ENCODE measurements around the gene PTPRT. TPM values are rescaled to one million over a fixed set of nuclear protein-coding genes. Genes with fewer than 3 reads are reported as not detected.

Gene PTPRT
- total and polyA plus RNA-seq, 4 donors: 0.14 to 2.8 (median 0.40) TPM

GRCh38 chr20:42972591-42972990, 217.1 kb downstream of the PTPRT start (continued):
- TF ChIP-seq HNF4A (conservative IDR thresholded peaks at IDR 0.05): no peak

- no peak overlapping the region for H3K27ac ChIP-seq (ENCODE audit: low read depth in 1 of 2, low read length in 2 of 2)
- no peaks in the 10 kb centered on the region for H3K4me1 ChIP-seq (ENCODE audit: control insufficient read depth in 4 of 4, insufficient read depth in 4 of 4, low read length in 3 of 4)
- H3K9me3 ChIP-seq (ENCODE audit: control insufficient read depth in 4 of 4, low read length in 3 of 4): no peaks in the 10 kb centered on the region
- H3K9ac ChIP-seq (ENCODE audit: low read depth in 1 of 2, low read length in 2 of 2): no peak overlapping the region
- H3K4me3 ChIP-seq (ENCODE audit: low read depth in 1 of 3, low read length in 3 of 3): no peak overlapping the region
- H3K36me3 ChIP-seq (ENCODE audit: control insufficient read depth in 4 of 4, insufficient read depth in 3 of 4, low read depth in 1 of 4, low read length in 3 of 4): no peaks in the 10 kb centered on the region
- DNase-seq (ENCODE audit: low spot score): no peak
- H3K27me3 ChIP-seq (ENCODE audit: control insufficient read depth in 4 of 4, insufficient read depth in 4 of 4, low read length in 3 of 4): no peaks in the 10 kb centered on the region
- WGBS: 93% methylated on average over 9 of the region's 9 CpGs
- TF ChIP-seq HNF4A (conservative IDR thresholded peaks at IDR 0.05): no peak
- no peak for TF ChIP-seq FOXA1 (IDR thresholded peaks at IDR 0.05)
- TF ChIP-seq EGR1 (IDR thresholded peaks at IDR 0.05; ENCODE audit: low read depth in 2 of 2): no peak
- TF ChIP-seq TAF1 (conservative IDR thresholded peaks at IDR 0.05): no peak
- TF ChIP-seq CTCF (IDR thresholded peaks at IDR 0.05; ENCODE audit: low read depth, low read length, missing input control): no peak
- no peak for TF ChIP-seq NR2F2 (IDR thresholded peaks at IDR 0.05)
- TF ChIP-seq SP1 (IDR thresholded peaks at IDR 0.05): no peak
- TF ChIP-seq RXRA (IDR thresholded peaks at IDR 0.05): no peak
- TF ChIP-seq JUND (IDR thresholded peaks at IDR 0.05): no peak
- TF ChIP-seq ZBTB33 (IDR thresholded peaks at IDR 0.05): no peak
Measured at GRCh38 chr20:42968746-42969145, 221.0 kb downstream of the PTPRT start.

- H3K36me3 ChIP-seq (ENCODE audit: control insufficient read depth in 4 of 4, insufficient read depth in 3 of 4, low read depth in 1 of 4, low read length in 3 of 4): no peaks in the 10 kb centered on the region
- TF ChIP-seq FOXA1 (IDR thresholded peaks at IDR 0.05) (no peak), HNF4G (IDR thresholded peaks at IDR 0.05) (no peak), YY1 (IDR thresholded peaks at IDR 0.05) (no peak)
- no peaks in the 10 kb centered on the region for H3K9me3 ChIP-seq (ENCODE audit: control insufficient read depth in 4 of 4, low read length in 3 of 4)
- 76% methylated on average over 2 of the region's 2 CpGs for WGBS
- peaks cover 0 to 1% (median 0%) of the 10 kb centered on the region in 4 donors for H3K4me1 ChIP-seq (ENCODE audit: control insufficient read depth in 4 of 4, insufficient read depth in 4 of 4, low read length in 3 of 4)
- H3K4me3 ChIP-seq (ENCODE audit: low read depth in 1 of 3, low read length in 3 of 3): no peak overlapping the region
- no peaks in the 10 kb centered on the region for H3K27me3 ChIP-seq (ENCODE audit: control insufficient read depth in 4 of 4, insufficient read depth in 4 of 4, low read length in 3 of 4)
- no peak overlapping the region for H3K9ac ChIP-seq (ENCODE audit: low read depth in 1 of 2, low read length in 2 of 2)
- no peak for DNase-seq (ENCODE audit: low spot score)
- H3K27ac ChIP-seq (ENCODE audit: low read depth in 1 of 2, low read length in 2 of 2): no peak overlapping the region
Measured at GRCh38 chr20:42963796-42964195, 225.9 kb downstream of the PTPRT start.

GRCh38 chr20:42961771-42962170, 227.9 kb downstream of the PTPRT start:
- Histone ChIP-seq H3K36me3 (ENCODE audit: control insufficient read depth in 4 of 4, insufficient read depth in 3 of 4, low read depth in 1 of 4, low read length in 3 of 4) (no peaks in the 10 kb centered on the region), H3K27ac (ENCODE audit: low read depth in 1 of 2, low read length in 2 of 2) (no peak overlapping the region), H3K27me3 (ENCODE audit: control insufficient read depth in 4 of 4, insufficient read depth in 4 of 4, low read length in 3 of 4) (no peaks in the 10 kb centered on the region), H3K4me1 (ENCODE audit: control insufficient read depth in 4 of 4, insufficient read depth in 4 of 4, low read length in 3 of 4) (peaks cover under 1 to 14% (median 8%) of the 10 kb centered on the region in 4 donors), H3K9ac (ENCODE audit: low read depth in 1 of 2, low read length in 2 of 2) (no peak overlapping the region), H3K9me3 (ENCODE audit: control insufficient read depth in 4 of 4, low read length in 3 of 4) (no peaks in the 10 kb centered on the region), H3K4me3 (ENCODE audit: low read depth in 1 of 3, low read length in 3 of 3) (no peak overlapping the region)
- DNase-seq (ENCODE audit: low spot score): no peak
- TF ChIP-seq NR2F2 (IDR thresholded peaks at IDR 0.05): no peak
- no peak for TF ChIP-seq YY1 (IDR thresholded peaks at IDR 0.05)
- TF ChIP-seq CTCF (IDR thresholded peaks at IDR 0.05; ENCODE audit: low read depth, low read length, missing input control): no peak
- no peak for TF ChIP-seq JUND (IDR thresholded peaks at IDR 0.05)
- no peak for TF ChIP-seq ZBTB33 (IDR thresholded peaks at IDR 0.05)
- no peak for TF ChIP-seq RAD21 (IDR thresholded peaks at IDR 0.05)
- TF ChIP-seq ATF3 (IDR thresholded peaks at IDR 0.05): no peak
- TF ChIP-seq FOXA1 (IDR thresholded peaks at IDR 0.05): no peak
- no peak for TF ChIP-seq HNF4G (IDR thresholded peaks at IDR 0.05)
- 87% methylated on average over 6 of the region's 6 CpGs for WGBS

Data from liver (tissue), 9 donors.